Activated CD8-positive, alpha-beta memory T cell treated with anti-CD3 and anti-CD28 coated beads, Interleukin-2, amount 50 U/mL, for 1 hour (primary cell): ENCODE data around the gene ONECUT1.

Experiments
- DNase-seq: peaks from one replicate; pipeline ENCODE4 v3.0.0-alpha.2; 2020; ENCODE audit errors: extremely low read depth

ONECUT1 gene

GRCh38 chr15:52783929-52784798 is 6.0 kb downstream of the ONECUT1 start:
- no peak for DNase-seq

GRCh38 chr15:52783191-52783829 is 6.8 kb downstream of the ONECUT1 start:
- no peak for DNase-seq

GRCh38 chr15:52782514-52782913 is 7.6 kb downstream of the ONECUT1 start:
- no peak for DNase-seq

GRCh38 chr15:52780172-52780980 is 9.8 kb downstream of the ONECUT1 start:
- DNase-seq, result no peak

GRCh38 chr15:52778457-52778856 is 11.7 kb downstream of the ONECUT1 start:
- no peak for DNase-seq

- no peak for DNase-seq
Observed at GRCh38 chr15:52772766-52773165, 17.4 kb downstream of the ONECUT1 start.

GRCh38 chr15:52765785-52766184 is 24.4 kb downstream of the ONECUT1 start:
- DNase-seq, result no peak

GRCh38 chr15:52764731-52765130 is 25.4 kb downstream of the ONECUT1 start:
- no peak for DNase-seq

- DNase-seq, result no peak
Observed at GRCh38 chr15:52762621-52763020, 27.5 kb downstream of the ONECUT1 start.

- no peak for DNase-seq
Observed at GRCh38 chr15:52760562-52760961, 29.6 kb downstream of the ONECUT1 start.

GRCh38 chr15:52759969-52760368 is 30.2 kb downstream of the ONECUT1 start:
- no peak for DNase-seq

GRCh38 chr15:52757496-52757895 is 32.6 kb downstream of the ONECUT1 start:
- no peak for DNase-seq

- DNase-seq, result no peak
Observed at GRCh38 chr15:52751522-52751921, 38.6 kb downstream of the ONECUT1 start.

GRCh38 chr15:52749258-52749657 is 40.9 kb downstream of the ONECUT1 start:
- no peak for DNase-seq

- DNase-seq, result no peak
Observed at GRCh38 chr15:52746162-52746757, 43.9 kb downstream of the ONECUT1 start.

GRCh38 chr15:52745326-52746161 is 44.6 kb downstream of the ONECUT1 start:
- no peak for DNase-seq

GRCh38 chr15:52738311-52738710 is 51.8 kb downstream of the ONECUT1 start:
- DNase-seq, result no peak

GRCh38 chr15:52737720-52738119 is 52.4 kb downstream of the ONECUT1 start:
- DNase-seq, result no peak

- peak; percentile 46 for DNase-seq
Observed at GRCh38 chr15:52735231-52736089, 54.7 kb downstream of the ONECUT1 start.

- no peak for DNase-seq
Observed at GRCh38 chr15:52734329-52734728, 55.8 kb downstream of the ONECUT1 start.
